Thoracic aorta (tissue), 2 donors: Measurements from ENCODE around the gene TAL1. TPM values are rescaled to one million over a fixed set of nuclear protein-coding genes. Genes with fewer than 3 reads are reported as not detected.
A peak's percentile ranks its signal among the peaks of the same experiment; 100 is the strongest.

ENCODE experiments used
- ATAC-seq: fragments of 150-250 bp; one replicate; pipeline ENCODE4 v1.8.0; 2017; ENCODE audit warnings: low read depth; ENCODE audit not compliant: insufficient number of reproducible peaks, low FRiP score
- DNase-seq: peaks from one replicate; pipeline ENCODE4 v3.0.0-alpha.2; 2020; ENCODE audit warnings: low spot score
- H3K27ac ChIP-seq, 2 donors: fragments of 200-600 bp; sonication (generic); 1 replicate in 1 of 2; 2 replicates in 1 of 2; pipeline ENCODE4 v1.5.1; 2016; ENCODE audit warnings: mild to moderate bottlenecking in 2 of 2, moderate library complexity in 2 of 2
- H3K27me3 ChIP-seq: fragments of 200-600 bp; sonication (generic); replicated peaks from 2 replicates; pipeline ENCODE4 v1.6.0; 2016; ENCODE audit warnings: mild to moderate bottlenecking; ENCODE audit not compliant: insufficient read depth
- H3K36me3 ChIP-seq: fragments of 200-600 bp; sonication (generic); one replicate; pipeline ENCODE4 v1.5.1; 2016
- H3K4me1 ChIP-seq, 2 donors: fragments of 200-600 bp; sonication (generic); 1 replicate in 1 of 2; 2 replicates in 1 of 2; pipeline versions ENCODE4 v1.5.1 to v1.6.0; 2016; ENCODE audit warnings: low read depth in 2 of 2, mild to moderate bottlenecking in 1 of 2; ENCODE audit not compliant: control insufficient read depth in 1 of 2
- H3K4me3 ChIP-seq: fragments of 200-600 bp; sonication (generic); 2 replicates; pipeline ENCODE4 v1.5.1; 2016; ENCODE audit warnings: mild to moderate bottlenecking
- H3K9me3 ChIP-seq: fragments of 200-600 bp; sonication (generic); 2 replicates; pipeline ENCODE4 v1.5.1; 2016
- total RNA-seq, 2 donors: library from RNA; depleted of rRNA; stranded (reverse); fragments of >200 nt; gene quantifications; one replicate each; pipeline versions ENCODE4 v1.1.0 to v1.2.3, GENCODE V29; 2016
- TF ChIP-seq, protein P1 (sequence below): fragments of 200-600 bp; sonication (generic); IDR thresholded peaks from one replicate; pipeline ENCODE4 v1.5.1; 2019; ENCODE audit warnings: antibody characterized with exemption

TAL1 gene
- total RNA-seq, 2 donors from 2014 or later, result 2.4 to 3.0 TPM

DNA sequence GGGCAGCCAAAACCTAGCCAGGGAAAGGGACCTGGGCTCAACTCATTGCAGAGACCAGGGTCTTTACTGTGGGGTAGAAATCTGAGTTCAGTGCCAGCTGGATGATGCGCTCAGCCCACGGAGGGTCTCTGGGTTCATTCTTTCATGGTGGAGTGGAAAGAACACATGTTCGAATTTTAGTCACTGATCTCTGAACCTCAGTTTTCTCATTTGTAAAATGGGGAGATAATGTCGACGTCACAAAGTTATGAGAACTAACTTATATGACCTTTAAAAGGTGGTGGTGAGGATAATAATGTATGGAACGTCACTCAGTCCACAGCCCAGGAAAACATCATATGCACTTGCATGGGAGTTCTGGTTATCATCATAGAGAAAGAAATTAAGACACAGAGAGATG, 1.2 kb upstream of the TAL1 start:
- TF ChIP-seq, protein P1, sequence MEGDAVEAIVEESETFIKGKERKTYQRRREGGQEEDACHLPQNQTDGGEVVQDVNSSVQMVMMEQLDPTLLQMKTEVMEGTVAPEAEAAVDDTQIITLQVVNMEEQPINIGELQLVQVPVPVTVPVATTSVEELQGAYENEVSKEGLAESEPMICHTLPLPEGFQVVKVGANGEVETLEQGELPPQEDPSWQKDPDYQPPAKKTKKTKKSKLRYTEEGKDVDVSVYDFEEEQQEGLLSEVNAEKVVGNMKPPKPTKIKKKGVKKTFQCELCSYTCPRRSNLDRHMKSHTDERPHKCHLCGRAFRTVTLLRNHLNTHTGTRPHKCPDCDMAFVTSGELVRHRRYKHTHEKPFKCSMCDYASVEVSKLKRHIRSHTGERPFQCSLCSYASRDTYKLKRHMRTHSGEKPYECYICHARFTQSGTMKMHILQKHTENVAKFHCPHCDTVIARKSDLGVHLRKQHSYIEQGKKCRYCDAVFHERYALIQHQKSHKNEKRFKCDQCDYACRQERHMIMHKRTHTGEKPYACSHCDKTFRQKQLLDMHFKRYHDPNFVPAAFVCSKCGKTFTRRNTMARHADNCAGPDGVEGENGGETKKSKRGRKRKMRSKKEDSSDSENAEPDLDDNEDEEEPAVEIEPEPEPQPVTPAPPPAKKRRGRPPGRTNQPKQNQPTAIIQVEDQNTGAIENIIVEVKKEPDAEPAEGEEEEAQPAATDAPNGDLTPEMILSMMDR, result no peak
- Histone ChIP-seq H3K9me3 (no peaks in the 10 kb centered on the region), H3K27me3 (peaks cover 17% of the 10 kb centered on the region), H3K36me3 (no peaks in the 10 kb centered on the region), H3K27ac (no peak overlapping the region), H3K4me1 (peaks cover 9 to 16% of the 10 kb centered on the region in 2 donors), H3K4me3 (no peak overlapping the region)
- ATAC-seq (no peak), DNase-seq (no peak)

GRCh38 chr1:47231301-47232186, 481 bp downstream of the TAL1 start:
- TF ChIP-seq, protein P1, result no peak
- H3K36me3 ChIP-seq, result no peaks in the 10 kb centered on the region
- no peaks in the 10 kb centered on the region for H3K9me3 ChIP-seq
- peaks cover 9 to 16% of the 10 kb centered on the region in 2 donors for H3K4me1 ChIP-seq
- H3K27ac ChIP-seq, result no peak overlapping the region
- ATAC-seq, result no peak
- no peak for DNase-seq
- H3K27me3 ChIP-seq, result peaks cover 24% of the 10 kb centered on the region
- peak overlapping the region; percentile 71 for H3K4me3 ChIP-seq

DNA sequence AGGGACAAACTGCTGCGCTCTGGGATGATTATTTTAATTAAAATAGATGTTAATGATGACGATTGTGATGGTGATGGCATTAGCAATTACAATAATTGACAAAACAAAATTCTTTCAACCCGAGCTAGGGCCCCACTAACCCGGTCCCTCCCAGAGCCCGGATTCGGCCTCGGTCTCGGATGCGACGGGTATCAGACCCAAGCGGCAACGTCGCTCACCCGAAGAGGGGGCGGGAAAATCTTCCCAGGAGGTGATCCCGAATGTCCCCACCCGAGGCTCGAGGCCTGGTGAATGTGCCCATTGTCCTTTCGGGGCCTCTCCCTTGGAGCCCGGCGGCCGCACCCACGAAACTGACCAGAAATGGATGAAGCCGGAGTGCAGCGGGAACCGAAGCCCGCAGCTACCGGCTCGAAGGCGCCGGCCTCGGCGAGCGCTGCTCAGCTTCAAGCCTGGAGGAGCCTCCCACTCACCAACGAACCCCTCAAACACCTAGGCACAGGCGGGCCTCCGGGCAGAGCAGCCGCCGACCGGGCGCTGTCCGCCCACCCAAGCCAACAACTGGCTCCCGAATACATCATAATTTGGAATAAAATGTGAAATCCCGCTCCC, 1.2 kb downstream of the TAL1 start:
- H3K27ac ChIP-seq, result no peak overlapping the region
- DNase-seq (no peak), ATAC-seq (no peak)
- H3K4me3 ChIP-seq, result peak overlapping the region; percentile 71
- H3K9me3 ChIP-seq, result no peaks in the 10 kb centered on the region
- peaks cover 10 to 18% of the 10 kb centered on the region in 2 donors for H3K4me1 ChIP-seq
- no peaks in the 10 kb centered on the region for H3K36me3 ChIP-seq
- TF ChIP-seq, protein P1, result no peak
- H3K27me3 ChIP-seq, result peaks cover 24% of the 10 kb centered on the region

DNA sequence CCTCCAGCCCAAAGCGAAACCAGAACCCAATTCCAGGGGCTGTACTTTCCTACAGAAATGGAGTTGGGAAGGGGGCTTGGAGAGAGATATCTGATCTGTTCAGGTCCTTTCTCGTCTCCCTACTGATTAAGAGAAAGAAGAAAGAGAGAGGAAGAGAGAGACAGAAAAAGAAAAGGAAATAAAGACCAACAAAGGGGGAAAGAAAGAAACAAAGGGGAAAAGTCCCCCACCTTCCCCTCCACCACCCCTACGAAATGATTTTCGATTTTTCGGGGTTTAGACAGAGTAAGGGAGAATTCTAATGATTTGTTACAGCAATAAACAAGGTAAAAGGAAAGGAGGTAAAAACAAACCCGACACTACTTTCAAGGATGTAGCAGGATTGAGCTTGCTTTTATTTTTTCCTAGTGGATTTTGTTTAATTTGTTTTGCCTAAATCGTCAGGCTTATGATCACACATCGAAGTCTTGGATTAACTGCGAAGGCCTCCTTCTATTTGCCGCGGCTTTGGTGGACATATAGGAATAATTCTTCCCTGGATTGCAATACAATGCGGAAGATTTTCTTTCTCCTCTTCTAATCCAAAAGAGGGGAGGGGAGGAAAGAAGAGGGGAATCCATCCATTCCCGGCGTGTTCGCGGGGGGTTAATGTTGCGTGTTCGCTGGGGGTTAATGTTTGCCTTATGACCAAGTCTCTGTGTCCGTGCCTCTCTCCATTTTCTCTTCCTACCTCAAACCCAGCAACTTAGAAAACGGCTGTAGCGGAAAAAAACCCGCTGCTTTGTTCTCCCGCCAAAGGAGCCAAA, 1.9 kb downstream of the TAL1 start:
- peak overlapping the region; percentile 71 for H3K4me3 ChIP-seq

More for the DNA sequence above, 1.9 kb downstream of the TAL1 start:
- DNase-seq (no peak), ATAC-seq (no peak)
- H3K27me3 ChIP-seq, result peaks cover 24% of the 10 kb centered on the region
- no peaks in the 10 kb centered on the region for H3K9me3 ChIP-seq
- peak overlapping the region in 1 of 2 donors; percentile 40 for H3K27ac ChIP-seq
- TF ChIP-seq, protein P1, result no peak
- peaks cover 17 to 25% of the 10 kb centered on the region in 2 donors for H3K4me1 ChIP-seq
- no peaks in the 10 kb centered on the region for H3K36me3 ChIP-seq
